ENCODE data around the gene FAM43B. TPM values are rescaled to one million over a fixed set of nuclear protein-coding genes. Genes with fewer than 3 reads are reported as not detected.

The FAM43B gene
- total RNA-seq, 2 donors from 2014 or later, result 1.6 to 3.3 TPM

Other genes starting within 250 kb of the FAM43B start
- gene CAMK2N1, start 66.4 kb upstream of the FAM43B start, total RNA-seq, result 10 to 100 TPM; 19.4 to 25.3 TPM
- gene MUL1, start 44.4 kb upstream of the FAM43B start, total RNA-seq, result 10 to 100 TPM; 32.4 to 41.0 TPM
- 1 to 10 TPM; 2.4 to 6.5 TPM for gene CDA, start 36.5 kb downstream of the FAM43B start, total RNA-seq
- 100 to 1,000 TPM; 126 to 149 TPM for gene PINK1, start 80.9 kb downstream of the FAM43B start, total RNA-seq
- gene DDOST, start 108.8 kb downstream of the FAM43B start, total RNA-seq, result 100 to 1,000 TPM; 143 to 145 TPM
- 1 to 10 TPM; 3.2 to 4.0 TPM for gene KIF17, start 165.4 kb downstream of the FAM43B start, total RNA-seq
- gene SH2D5, start 180.1 kb downstream of the FAM43B start, total RNA-seq, result under 1 TPM; 0.18 to 0.44 TPM
- 100 to 1,000 TPM; 128 to 133 TPM for gene HP1BP3, start 234.7 kb downstream of the FAM43B start, total RNA-seq

Data from left cardiac atrium (tissue), 2 donors.